CD14-positive monocyte (primary cell): Measurements from ENCODE around the gene STX1A. TPM values are rescaled to one million over a fixed set of nuclear protein-coding genes. Genes with fewer than 3 reads are reported as not detected.
"Not testable (repeated sequence)": the region's sequence is repeated elsewhere in the genome, so short reads cannot be mapped to it uniquely, and the experiment has no call there.

ENCODE experiments used
- DNase-seq, 3 donors: peaks; one replicate each; pipeline ENCODE4 v3.0.0-alpha.2; 2011 to 2022
- H2AFZ ChIP-seq: 2 replicates; pipeline ENCODE4 v1.6.0; 2012; ENCODE audit warnings: mild to moderate bottlenecking, low read depth, low read length, inconsistent platforms; ENCODE audit not compliant: insufficient read depth, poor library complexity, severe bottlenecking
- H3K27ac ChIP-seq, 2 donors: 1 replicate in 1 of 2; 2 replicates in 1 of 2; pipeline ENCODE4 v1.5.1; 2012 to 2013; ENCODE audit warnings: low read length in 2 of 2, control low read depth in 1 of 2, inconsistent platforms in 1 of 2, low read depth in 1 of 2, mild to moderate bottlenecking in 1 of 2
- H3K27me3 ChIP-seq, 2 donors: one replicate each; pipeline versions ENCODE4 v1.6.0 to v1.6.1; 2011 to 2013; ENCODE audit warnings: low read length in 2 of 2; ENCODE audit not compliant: control insufficient read depth in 2 of 2, insufficient read depth in 2 of 2
- H3K36me3 ChIP-seq, 2 donors: replicated peaks in 1 of 2; 1 replicate in 1 of 2; 2 replicates in 1 of 2; pipeline versions ENCODE4 v1.5.1 to v1.6.1; 2012 to 2013; ENCODE audit warnings: low read length in 2 of 2, control low read depth in 1 of 2, inconsistent platforms in 1 of 2, mild to moderate bottlenecking in 1 of 2; ENCODE audit not compliant: insufficient read depth in 2 of 2, control insufficient read depth in 1 of 2
- H3K4me1 ChIP-seq, 2 donors: 1 replicate in 1 of 2; 2 replicates in 1 of 2; pipeline versions ENCODE4 v1.5.1 to v1.6.1; 2012 to 2013; ENCODE audit warnings: low read length in 2 of 2, control low read depth in 1 of 2, inconsistent platforms in 1 of 2, mild to moderate bottlenecking in 1 of 2, moderate library complexity in 1 of 2; ENCODE audit not compliant: insufficient read depth in 2 of 2, control insufficient read depth in 1 of 2
- H3K4me2 ChIP-seq: replicated peaks from 2 replicates; pipeline ENCODE3; 2012; ENCODE audit warnings: low read length, moderate library complexity, mild to moderate bottlenecking; ENCODE audit not compliant: poor library complexity, severe bottlenecking; ENCODE audit errors: extremely low read depth
- H3K4me3 ChIP-seq, 3 experiments: fragments of 200-600 bp in 1 of 3; sonication (generic) in 1 of 3; replicated peaks in 1 of 3; 1 replicate in 2 of 3; 2 replicates in 1 of 3; pipeline ENCODE4 v1.5.1; 2011 to 2013; ENCODE audit warnings: low read length in 3 of 3, mild to moderate bottlenecking in 3 of 3, control low read depth in 2 of 3, low read depth in 2 of 3, inconsistent platforms in 1 of 3, moderate library complexity in 1 of 3
- H3K79me2 ChIP-seq: 2 replicates; pipeline ENCODE4 v1.6.0; 2012; ENCODE audit warnings: mild to moderate bottlenecking, control low read depth, inconsistent platforms, low read length, moderate library complexity; ENCODE audit not compliant: insufficient read depth
- H3K9ac ChIP-seq: 2 replicates; pipeline ENCODE4 v1.6.0; 2017; ENCODE audit warnings: low read length, mild to moderate bottlenecking; ENCODE audit not compliant: insufficient read depth, poor library complexity, severe bottlenecking
- H3K9me3 ChIP-seq, 2 donors: replicated peaks in 1 of 2; 1 replicate in 1 of 2; 2 replicates in 1 of 2; pipeline versions ENCODE4 v1.5.1 to v1.6.1; 2012 to 2013; ENCODE audit warnings: low read length in 2 of 2, control low read depth in 1 of 2; ENCODE audit not compliant: control insufficient read depth in 1 of 2, insufficient read depth in 1 of 2
- H4K20me1 ChIP-seq: 2 replicates; pipeline ENCODE4 v1.6.0; 2012; ENCODE audit warnings: mild to moderate bottlenecking, low read length, control low read depth, moderate library complexity; ENCODE audit not compliant: insufficient read depth
- H3K27ac Mint-ChIP-seq, 7 donors: one replicate each; pipeline ENCODE4 v1.8.0; 2020; ENCODE audit warnings: mild to moderate bottlenecking in 7 of 7, mixed read lengths in 7 of 7, moderate library complexity in 6 of 7, inconsistent platforms in 2 of 7
- H3K27me3 Mint-ChIP-seq, 3 donors: one replicate each; pipeline ENCODE4 v1.8.0; 2021 to 2022; ENCODE audit warnings: low read depth in 3 of 3, mild to moderate bottlenecking in 3 of 3, mixed read lengths in 3 of 3, moderate library complexity in 3 of 3, inconsistent platforms in 1 of 3
- H3K36me3 Mint-ChIP-seq, 2 donors: one replicate each; pipeline ENCODE4 v1.8.0; 2020; ENCODE audit warnings: mixed read lengths in 2 of 2, inconsistent platforms in 1 of 2, mild to moderate bottlenecking in 1 of 2
- H3K4me1 Mint-ChIP-seq: one replicate; pipeline ENCODE4 v1.8.0; 2020; ENCODE audit warnings: mild to moderate bottlenecking, mixed read lengths
- H3K4me3 Mint-ChIP-seq, 2 donors: one replicate each; pipeline ENCODE4 v1.8.0; 2020; ENCODE audit warnings: mild to moderate bottlenecking in 2 of 2, mixed read lengths in 2 of 2, moderate library complexity in 1 of 2
- H3K9me3 Mint-ChIP-seq, 7 donors: one replicate each; pipeline ENCODE4 v1.8.0; 2020 to 2022; ENCODE audit warnings: mixed read lengths in 7 of 7, mild to moderate bottlenecking in 6 of 7, moderate library complexity in 6 of 7, inconsistent platforms in 2 of 7
- WGBS: methylation state at CpG from one replicate; pipeline ENCODE4 v1.1.5; 2013; ENCODE audit warnings: missing lambda C conversion rate; ENCODE audit not compliant: insufficient coverage; 5-methylcytosine and 5-hydroxymethylcytosine counted together
- intact Hi-C, 2 donors: fragments of 100-400 bp; cut with micrococcal nuclease; formaldehyde crosslinking; loops; one replicate each; pipeline versions ENCODE4 v1.15.0 to v1.15.1; 2023
- polyA plus RNA-seq, 3 donors: library from polyadenylated mRNA; depleted of rRNA in 1 of 3; unstranded in 2 of 3; stranded (reverse) in 1 of 3; fragments of 300-500 nt in 2 of 3; fragments of >200 nt in 1 of 3; fragmentation: Illumina TruSeq in 2 of 3; gene quantifications; 1 replicate in 2 of 3; 2 replicates in 1 of 3; pipeline ENCODE4 v1.2.3, GENCODE V29; 2012 to 2021
- TF ChIP-seq, protein P1 (sequence below): fragments of 200-600 bp; IDR thresholded peaks from one replicate; pipeline ENCODE4 v1.8.0; 2022; ENCODE audit warnings: antibody characterized with exemption, mild to moderate bottlenecking

Gene STX1A
- polyA plus RNA-seq, 3 donors, result 0.27 to 2.7 (median 0.37) TPM

DNA sequence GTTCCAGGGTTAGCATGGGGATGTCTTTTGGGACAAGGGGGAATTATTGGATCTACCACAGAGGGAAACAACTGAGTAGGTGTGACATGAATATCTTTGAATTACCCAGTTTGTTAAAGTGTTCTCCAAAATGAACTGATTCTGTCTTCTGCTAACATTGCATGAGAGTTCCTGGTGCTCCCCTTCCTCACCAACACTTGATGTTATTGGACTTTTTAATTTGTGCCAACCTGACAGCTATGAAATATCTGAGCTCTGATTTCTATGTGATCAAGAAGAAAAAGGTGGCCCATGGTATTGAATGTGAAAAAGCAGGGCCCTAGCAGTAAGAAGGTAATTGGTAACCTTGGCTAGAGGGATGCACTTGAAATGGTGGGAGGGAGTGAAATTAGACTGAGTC, 56.4 kb downstream of the STX1A start:
- intact Hi-C loops, result loop anchor here (5.0 to 10.0 kb wide), 2 partner anchors 36 to 138 kb away; partner anchors contain the start of gene BAZ1B (in 1 of the 2)
- Mint-ChIP-seq H3K27ac (no peak overlapping the region), H3K27me3 (peaks cover 63 to 74% (median 66%) of the 10 kb centered on the region in 3 donors), H3K9me3 (peaks cover 4 to 30% (median 18%) of the 10 kb centered on the region in 7 donors), H3K4me1 (peaks cover 6% of the 10 kb centered on the region), H3K4me3 (no peak overlapping the region), H3K36me3 (peaks cover 0 to 5% of the 10 kb centered on the region in 2 donors)
- Histone ChIP-seq H3K4me3 (no peak overlapping the region), H3K27me3 (peaks cover 8 to 26% of the 10 kb centered on the region in 2 donors), H3K79me2 (no peaks in the 10 kb centered on the region), H4K20me1 (no peaks in the 10 kb centered on the region), H3K9me3 (peaks cover 4 to 8% of the 10 kb centered on the region in 2 donors), H3K27ac (no peak overlapping the region), H3K9ac (no peak overlapping the region), H3K36me3 (no peaks in the 10 kb centered on the region), H3K4me2 (no peak overlapping the region), H2AFZ (no peak overlapping the region), H3K4me1 (peaks cover 4 to 6% of the 10 kb centered on the region in 2 donors)
- TF ChIP-seq, protein P1, sequence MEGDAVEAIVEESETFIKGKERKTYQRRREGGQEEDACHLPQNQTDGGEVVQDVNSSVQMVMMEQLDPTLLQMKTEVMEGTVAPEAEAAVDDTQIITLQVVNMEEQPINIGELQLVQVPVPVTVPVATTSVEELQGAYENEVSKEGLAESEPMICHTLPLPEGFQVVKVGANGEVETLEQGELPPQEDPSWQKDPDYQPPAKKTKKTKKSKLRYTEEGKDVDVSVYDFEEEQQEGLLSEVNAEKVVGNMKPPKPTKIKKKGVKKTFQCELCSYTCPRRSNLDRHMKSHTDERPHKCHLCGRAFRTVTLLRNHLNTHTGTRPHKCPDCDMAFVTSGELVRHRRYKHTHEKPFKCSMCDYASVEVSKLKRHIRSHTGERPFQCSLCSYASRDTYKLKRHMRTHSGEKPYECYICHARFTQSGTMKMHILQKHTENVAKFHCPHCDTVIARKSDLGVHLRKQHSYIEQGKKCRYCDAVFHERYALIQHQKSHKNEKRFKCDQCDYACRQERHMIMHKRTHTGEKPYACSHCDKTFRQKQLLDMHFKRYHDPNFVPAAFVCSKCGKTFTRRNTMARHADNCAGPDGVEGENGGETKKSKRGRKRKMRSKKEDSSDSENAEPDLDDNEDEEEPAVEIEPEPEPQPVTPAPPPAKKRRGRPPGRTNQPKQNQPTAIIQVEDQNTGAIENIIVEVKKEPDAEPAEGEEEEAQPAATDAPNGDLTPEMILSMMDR, result no peak
- no peak for DNase-seq

DNA sequence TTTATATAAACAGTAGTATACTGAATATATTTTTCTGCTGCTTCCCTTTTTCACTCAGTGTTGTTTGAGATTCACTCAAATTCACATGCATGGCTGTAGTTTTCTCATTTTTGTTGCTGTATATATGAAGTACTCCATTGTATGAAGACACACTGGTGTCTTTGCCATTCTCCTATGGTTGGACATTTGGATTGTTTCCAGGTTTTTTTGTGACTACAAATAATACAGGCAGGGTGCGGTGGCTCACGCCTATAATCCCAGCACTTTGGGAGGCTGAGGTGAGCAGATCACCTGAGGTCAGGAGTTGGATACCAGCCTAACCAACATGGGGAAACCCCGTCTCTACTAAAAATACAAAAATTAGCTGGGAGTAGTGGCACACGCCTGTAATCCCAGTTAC, 58.9 kb downstream of the STX1A start:
- H3K4me3 ChIP-seq, H4K20me1 ChIP-seq, H3K9ac ChIP-seq, DNase-seq, H3K79me2 ChIP-seq, H3K36me3 ChIP-seq, H3K4me3 Mint-ChIP-seq, H3K9me3 ChIP-seq, H3K4me1 Mint-ChIP-seq, H2AFZ ChIP-seq, H3K4me1 ChIP-seq, H3K27ac ChIP-seq, H3K4me2 ChIP-seq, H3K36me3 Mint-ChIP-seq: not testable (repeated sequence)
- peaks cover 0 to 10% of the 10 kb centered on the region in 2 donors for H3K27me3 ChIP-seq
- Mint-ChIP-seq H3K9me3 (peaks cover 4 to 27% (median 13%) of the 10 kb centered on the region in 7 donors), H3K27ac (peak overlapping the region in 2 of 7 donors; percentile 11 to 14), H3K27me3 (peaks cover 48 to 58% (median 49%) of the 10 kb centered on the region in 3 donors)
- intact Hi-C loops, result loop anchor here (5.0 to 10.0 kb wide), 2 partner anchors 33 to 136 kb away; partner anchors contain the start of gene BAZ1B (in 1 of the 2)
- WGBS, result 100% methylated on average over 2 of the region's 4 CpGs
